OCI-LY1 (cell line): ENCODE measurements around the gene PEX5L.
A peak's percentile ranks its signal among the peaks of the same experiment; 100 is the strongest.

Experiments
- H2AFZ ChIP-seq: fragments of 200-600 bp; sonication (generic), shearing (Covaris generic); 2 replicates; pipeline ENCODE4 v1.6.0; 2014; ENCODE audit warnings: antibody characterized with exemption, mild to moderate bottlenecking, low read length
- H3F3A ChIP-seq: fragments of 200-600 bp; sonication (generic), shearing (Covaris generic); 2 replicates; pipeline ENCODE4 v1.6.0; 2014; ENCODE audit warnings: mild to moderate bottlenecking, antibody characterized with exemption, low read length, moderate library complexity; ENCODE audit not compliant: insufficient read depth
- H3K27ac ChIP-seq: fragments of 200-600 bp; sonication (generic); 2 replicates; pipeline ENCODE4 v1.5.1; 2014; ENCODE audit warnings: low read length, mixed run types, mild to moderate bottlenecking, low read depth; ENCODE audit not compliant: poor library complexity, severe bottlenecking
- H3K27me3 ChIP-seq: fragments of 200-600 bp; sonication (generic); 2 replicates; pipeline ENCODE4 v1.6.0; 2014; ENCODE audit warnings: antibody characterized with exemption, mild to moderate bottlenecking, low read length, moderate library complexity; ENCODE audit not compliant: insufficient read depth
- H3K36me3 ChIP-seq: fragments of 200-600 bp; sonication (generic); 2 replicates; pipeline ENCODE4 v1.6.1; 2014; ENCODE audit warnings: mild to moderate bottlenecking, antibody characterized with exemption, low read length, moderate library complexity, mixed read lengths; ENCODE audit not compliant: insufficient read depth
- H3K4me1 ChIP-seq: fragments of 200-600 bp; sonication (generic); 2 replicates; pipeline ENCODE4 v1.5.1; 2014; ENCODE audit warnings: mild to moderate bottlenecking, low read length, moderate library complexity; ENCODE audit not compliant: insufficient read depth, severe bottlenecking
- H3K4me2 ChIP-seq: fragments of 200-600 bp; sonication (generic), shearing (Covaris generic); 2 replicates; pipeline ENCODE4 v1.6.1; 2014; ENCODE audit warnings: low read length
- H3K4me3 ChIP-seq: fragments of 200-600 bp; sonication (generic); 2 replicates; pipeline ENCODE4 v1.5.1; 2014; ENCODE audit warnings: low read length, low read depth, mild to moderate bottlenecking, mixed read lengths; ENCODE audit not compliant: poor library complexity, severe bottlenecking
- H3K79me2 ChIP-seq: fragments of 200-600 bp; shearing (Covaris generic); 2 replicates; pipeline ENCODE4 v1.6.1; 2016; ENCODE audit warnings: mixed run types, low read length, mixed read lengths; ENCODE audit not compliant: insufficient read depth
- H3K9ac ChIP-seq: fragments of 200-600 bp; sonication (generic), shearing (Covaris generic); 2 replicates; pipeline ENCODE4 v1.6.1; 2014; ENCODE audit warnings: mild to moderate bottlenecking, low read length, mixed read lengths
- H3K9me2 ChIP-seq: fragments of 200-600 bp; sonication (generic), shearing (Covaris generic); 2 replicates; pipeline ENCODE4 v1.6.1; 2014; ENCODE audit warnings: low read depth, mild to moderate bottlenecking, low read length, mixed read lengths
- H3K9me3 ChIP-seq: fragments of 200-600 bp; shearing (Covaris generic); 2 replicates; pipeline ENCODE4 v1.6.1; 2014; ENCODE audit warnings: low read length, mixed read lengths
- H4K20me1 ChIP-seq: fragments of 200-600 bp; sonication (generic), shearing (Covaris generic); 2 replicates; pipeline ENCODE4 v1.6.0; 2016; ENCODE audit warnings: mild to moderate bottlenecking, low read length; ENCODE audit not compliant: insufficient read depth
- CTCF ChIP-seq: fragments of 200-600 bp; sonication (generic), shearing (Covaris generic); IDR thresholded peaks from 2 replicates; pipeline ENCODE4 v1.5.1; 2017; ENCODE audit warnings: mild to moderate bottlenecking, antibody characterized with exemption, low read length, moderate library complexity, mixed read lengths
- EZH2 ChIP-seq: fragments of 200-600 bp; sonication (generic), shearing (Covaris generic); IDR thresholded peaks from 2 replicates; pipeline ENCODE4 v1.8.0; 2017; ENCODE audit warnings: borderline replicate concordance, mixed run types, mild to moderate bottlenecking, antibody characterized with exemption, low read length, moderate library complexity, mixed read lengths

Gene PEX5L

GRCh38 chr3:179981646-179982045 is 55.1 kb downstream of the PEX5L start:
- no peak for TF ChIP-seq CTCF
- no peak for TF ChIP-seq EZH2
- Histone ChIP-seq H3K4me2 (no peak overlapping the region), H3K4me1 (peaks cover 59% of the 10 kb centered on the region)

GRCh38 chr3:179977356-179977755 is 59.4 kb downstream of the PEX5L start:
- no peak overlapping the region for H3K4me3 ChIP-seq
- no peak overlapping the region for H2AFZ ChIP-seq
- H3K9me3 ChIP-seq = no peaks in the 10 kb centered on the region
- no peak for TF ChIP-seq EZH2
- H3K36me3 ChIP-seq = no peaks in the 10 kb centered on the region
- peak overlapping the region; percentile 9 for H3K27ac ChIP-seq
- peaks cover 82% of the 10 kb centered on the region for H3K4me1 ChIP-seq
- H3F3A ChIP-seq = no peaks in the 10 kb centered on the region
- no peak overlapping the region for H3K4me2 ChIP-seq
- H3K27me3 ChIP-seq = no peaks in the 10 kb centered on the region
- H3K9me2 ChIP-seq = no peaks in the 10 kb centered on the region
- no peak overlapping the region for H3K9ac ChIP-seq
- H3K79me2 ChIP-seq = no peaks in the 10 kb centered on the region
- H4K20me1 ChIP-seq = no peaks in the 10 kb centered on the region

More at GRCh38 chr3:179981646-179982045, 55.1 kb downstream of the PEX5L start:
- Histone ChIP-seq H3K36me3 (no peaks in the 10 kb centered on the region), H3K4me3 (no peak overlapping the region), H3K79me2 (no peaks in the 10 kb centered on the region), H3K27ac (peak overlapping the region; percentile 37), H3K9me3 (no peaks in the 10 kb centered on the region), H3F3A (no peaks in the 10 kb centered on the region), H3K27me3 (no peaks in the 10 kb centered on the region), H2AFZ (no peak overlapping the region; the same call in 1 of the 2 replicates), H3K9ac (no peak overlapping the region), H4K20me1 (no peaks in the 10 kb centered on the region), H3K9me2 (no peaks in the 10 kb centered on the region)

- H3K36me3 ChIP-seq = no peaks in the 10 kb centered on the region
- H3K4me3 ChIP-seq = peak overlapping the region; percentile 43
- H3K79me2 ChIP-seq = no peaks in the 10 kb centered on the region
- H4K20me1 ChIP-seq = no peaks in the 10 kb centered on the region
- H3K27ac ChIP-seq = peak overlapping the region; percentile 56
- H2AFZ ChIP-seq = peak overlapping the region; percentile 72; the same call in 1 of the 2 replicates
- peak overlapping the region; percentile 54 for H3K4me2 ChIP-seq
- TF ChIP-seq CTCF (no peak), EZH2 (no peak)
- H3K27me3 ChIP-seq = no peaks in the 10 kb centered on the region
- peak overlapping the region; percentile 39 for H3K9ac ChIP-seq
- no peaks in the 10 kb centered on the region for H3K9me2 ChIP-seq
- no peaks in the 10 kb centered on the region for H3K9me3 ChIP-seq
- H3K4me1 ChIP-seq = peaks cover 87% of the 10 kb centered on the region
- H3F3A ChIP-seq = no peaks in the 10 kb centered on the region
These were observed 62.8 kb downstream of the PEX5L start for GRCh38 chr3:179973931-179974361.

GRCh38 chr3:179972881-179973423 is 63.8 kb downstream of the PEX5L start:
- no peaks in the 10 kb centered on the region for H3K27me3 ChIP-seq
- H3K27ac ChIP-seq = peak overlapping the region; percentile 34
- H3K79me2 ChIP-seq = no peaks in the 10 kb centered on the region
- no peaks in the 10 kb centered on the region for H3K9me3 ChIP-seq
- H2AFZ ChIP-seq = no peak overlapping the region
- no peak for TF ChIP-seq CTCF
- TF ChIP-seq EZH2 = no peak
- H3K9ac ChIP-seq = no peak overlapping the region
- no peaks in the 10 kb centered on the region for H3K36me3 ChIP-seq
- peak overlapping the region; percentile 12 for H3K4me3 ChIP-seq
- H3K4me1 ChIP-seq = peaks cover 86% of the 10 kb centered on the region
- H3F3A ChIP-seq = no peaks in the 10 kb centered on the region
- no peaks in the 10 kb centered on the region for H3K9me2 ChIP-seq
- peak overlapping the region; percentile 28 for H3K4me2 ChIP-seq
- H4K20me1 ChIP-seq = no peaks in the 10 kb centered on the region
